ENCODE data around the gene CORO1C. TPM values are rescaled to one million over a fixed set of nuclear protein-coding genes. Genes with fewer than 3 reads are reported as not detected.

The CORO1C gene
- total RNA-seq, 1 experiment from 2014 or later = 139 TPM

DNA sequence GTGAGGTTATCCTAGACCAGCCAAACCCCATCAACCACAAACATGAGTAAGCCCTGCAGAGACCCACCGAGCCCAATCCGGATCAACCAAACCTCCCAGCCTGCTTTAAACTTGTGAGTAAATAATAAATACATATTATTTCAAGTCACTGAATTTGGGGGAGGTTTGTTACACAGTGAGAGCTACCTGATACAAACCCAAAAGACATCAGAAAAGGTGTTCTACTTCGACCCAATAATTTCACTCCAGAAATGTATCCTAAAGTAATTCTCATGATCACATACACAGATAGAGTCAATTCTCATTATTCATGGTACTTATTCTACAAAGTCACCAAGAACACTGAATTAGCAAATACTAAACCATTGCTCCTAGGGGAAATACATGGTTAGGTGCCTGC, 16.2 kb upstream of the CORO1C start:
- Histone ChIP-seq H3K27ac (no peak overlapping the region), H3K9me2 (ENCODE audit: insufficient read depth) (no peaks in the 10 kb centered on the region), H3K79me2 (ENCODE audit: low read depth) (no peaks in the 10 kb centered on the region), H3K9me3 (ENCODE audit: insufficient read depth, low read depth) (no peaks in the 10 kb centered on the region), H2AFZ (no peak overlapping the region), H3F3A (ENCODE audit: insufficient read depth, low read depth) (no peaks in the 10 kb centered on the region), H3K27me3 (ENCODE audit: insufficient read depth, low read depth) (no peaks in the 10 kb centered on the region), H3K36me3 (ENCODE audit: low read depth) (no peaks in the 10 kb centered on the region), H3K4me1 (replicated peaks; ENCODE audit: insufficient read depth) (no peaks in the 10 kb centered on the region), H3K4me2 (no peak overlapping the region), H3K4me3 (no peak overlapping the region), H4K20me1 (ENCODE audit: insufficient read depth) (no peaks in the 10 kb centered on the region)
- ChIA-PET CTCF (interaction anchor here (0.6 kb wide), 1 partner anchor 68 kb away, joined by 3 read pairs; no protein-coding TSS in a partner anchor), POLR2A (ENCODE audit: unreplicated experiment) (no interaction called here)
- intact Hi-C loops (cut with micrococcal nuclease; ENCODE audit: unreplicated experiment) = no loop called here
- no peak for DNase-seq
- BruUV-seq (replicated peaks) = no TSS peak
- TF ChIP-seq EZH2 (IDR thresholded peaks at IDR 0.05; ENCODE audit: low read depth) (no peak), CTCF (conservative IDR thresholded peaks at IDR 0.05) (no peak)

- POLR2A ChIA-PET (ENCODE audit: unreplicated experiment) = no interaction called here
- TF ChIP-seq CTCF (conservative IDR thresholded peaks at IDR 0.05) (no peak), EZH2 (IDR thresholded peaks at IDR 0.05; ENCODE audit: low read depth) (no peak)
Measured at GRCh38 chr12:108745641-108746040, 14.3 kb upstream of the CORO1C start.

DNA sequence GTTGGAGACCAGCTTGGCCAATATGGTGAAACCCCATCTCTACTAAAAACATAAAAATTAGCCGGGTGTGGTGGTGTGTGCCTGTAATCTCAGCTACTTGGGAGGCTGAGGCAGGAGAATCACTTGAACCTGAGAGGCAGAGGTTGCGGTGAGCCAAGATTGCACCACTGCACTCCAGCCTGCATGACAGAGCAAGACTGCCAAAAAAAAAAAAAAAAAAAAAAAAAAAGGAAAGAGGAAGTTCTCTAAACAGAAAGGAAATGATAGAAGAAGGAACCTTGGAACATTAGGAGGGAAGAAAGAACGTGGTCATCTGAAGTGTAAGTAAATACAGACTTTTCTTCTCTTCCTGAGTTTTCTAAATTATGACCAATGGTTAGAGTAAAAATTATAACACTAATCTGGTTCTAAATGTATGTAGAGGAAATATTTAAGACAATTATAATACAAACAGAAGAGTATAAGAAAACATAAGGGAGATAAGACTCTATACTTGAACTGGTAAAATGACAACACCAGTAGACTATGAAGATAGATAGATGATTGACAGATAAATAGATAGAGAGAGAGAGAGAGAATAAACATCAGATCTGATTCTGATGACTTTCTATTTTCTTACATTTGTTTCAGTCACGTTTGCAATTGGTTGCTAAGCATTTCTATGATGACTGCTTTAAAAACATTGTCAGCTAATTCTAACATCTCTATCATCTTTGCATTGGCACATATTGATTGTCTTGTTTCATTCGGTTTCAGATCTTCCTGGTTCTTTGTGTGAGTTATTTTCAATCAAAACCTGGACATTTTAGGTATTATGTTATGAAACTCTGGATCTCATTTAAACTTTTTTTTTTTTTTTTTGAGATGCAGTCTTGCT, 12.9 kb upstream of the CORO1C start:
- BruUV-seq (replicated peaks) = no TSS peak
- H3K79me2 ChIP-seq (ENCODE audit: low read depth) = no peaks in the 10 kb centered on the region
- H3K9me3 ChIP-seq (ENCODE audit: insufficient read depth, low read depth) = no peaks in the 10 kb centered on the region
- no peak overlapping the region for H3K27ac ChIP-seq
- no peaks in the 10 kb centered on the region for H3K9me2 ChIP-seq (ENCODE audit: insufficient read depth)
- no peak for DNase-seq
- H3K36me3 ChIP-seq (ENCODE audit: low read depth) = no peaks in the 10 kb centered on the region
- no peaks in the 10 kb centered on the region for H3F3A ChIP-seq (ENCODE audit: insufficient read depth, low read depth)
- H3K4me2 ChIP-seq = no peak overlapping the region
- POLR2A ChIA-PET (ENCODE audit: unreplicated experiment) = no interaction called here
- H3K4me3 ChIP-seq = no peak overlapping the region
- CTCF ChIA-PET = interaction anchor here (0.6 kb wide), 1 partner anchor 79 kb away, joined by 4 read pairs; no protein-coding TSS in a partner anchor
- H2AFZ ChIP-seq = no peak overlapping the region
- no peak for TF ChIP-seq EZH2 (IDR thresholded peaks at IDR 0.05; ENCODE audit: low read depth)
- no peak for TF ChIP-seq CTCF (conservative IDR thresholded peaks at IDR 0.05)
- no peaks in the 10 kb centered on the region for H4K20me1 ChIP-seq (ENCODE audit: insufficient read depth)
- H3K4me1 ChIP-seq (replicated peaks; ENCODE audit: insufficient read depth) = no peaks in the 10 kb centered on the region
- H3K27me3 ChIP-seq (ENCODE audit: insufficient read depth, low read depth) = no peaks in the 10 kb centered on the region
- intact Hi-C loops (cut with micrococcal nuclease; ENCODE audit: unreplicated experiment) = no loop called here

More at GRCh38 chr12:108745641-108746040, 14.3 kb upstream of the CORO1C start:
- Histone ChIP-seq H4K20me1 (ENCODE audit: insufficient read depth) (no peaks in the 10 kb centered on the region), H3K79me2 (ENCODE audit: low read depth) (no peaks in the 10 kb centered on the region), H2AFZ (no peak overlapping the region), H3K4me3 (no peak overlapping the region), H3K36me3 (ENCODE audit: low read depth) (no peaks in the 10 kb centered on the region), H3K27me3 (ENCODE audit: insufficient read depth, low read depth) (no peaks in the 10 kb centered on the region), H3K4me2 (no peak overlapping the region), H3F3A (ENCODE audit: insufficient read depth, low read depth) (no peaks in the 10 kb centered on the region), H3K9me3 (ENCODE audit: insufficient read depth, low read depth) (no peaks in the 10 kb centered on the region), H3K4me1 (replicated peaks; ENCODE audit: insufficient read depth) (no peaks in the 10 kb centered on the region), H3K9me2 (ENCODE audit: insufficient read depth) (no peaks in the 10 kb centered on the region), H3K27ac (no peak overlapping the region)
- CTCF ChIA-PET = no interaction called here
- no TSS peak for BruUV-seq (replicated peaks)
- intact Hi-C loops (cut with micrococcal nuclease; ENCODE audit: unreplicated experiment) = no loop called here
- no peak for DNase-seq

All from PC-9 (cell line).